Activated CD4-positive, alpha-beta memory T cell treated with anti-CD3 and anti-CD28 coated beads for 36 hours (primary cell): ENCODE data around the gene TBC1D5. TPM values are rescaled to one million over a fixed set of nuclear protein-coding genes. Genes with fewer than 3 reads are reported as not detected.
"Not testable (repeated sequence)": the region's sequence is repeated elsewhere in the genome, so short reads cannot be mapped to it uniquely, and the experiment has no call there.

Experiments used
- CTCF ChIA-PET: fragments of 350-600 bp; sonication (Branson Sonifier 250); formaldehyde crosslinking; loops from one replicate; lab custom pipeline; 2021; ENCODE audit warnings: antibody characterized with exemption, inconsistent platforms; lab: Charles Lee
- POLR2A ChIA-PET: fragments of 350-600 bp; sonication (Branson Sonifier 250); formaldehyde crosslinking; loops from one replicate; lab custom pipeline; 2021; ENCODE audit warnings: antibody characterized with exemption; lab: Charles Lee
- DNase-seq: peaks from one replicate; pipeline ENCODE4 v3.0.0-alpha.2; 2020
- H3K27ac Mint-ChIP-seq: one replicate; pipeline ENCODE4 v1.8.0; 2021; ENCODE audit warnings: mixed read lengths
- H3K27me3 Mint-ChIP-seq: one replicate; pipeline ENCODE4 v1.8.0; 2021; ENCODE audit warnings: mixed read lengths
- H3K36me3 Mint-ChIP-seq: one replicate; pipeline ENCODE4 v1.8.0; 2021; ENCODE audit warnings: mixed read lengths
- H3K4me1 Mint-ChIP-seq: one replicate; pipeline ENCODE4 v1.8.0; 2021; ENCODE audit warnings: low read depth, mixed read lengths
- H3K4me3 Mint-ChIP-seq: one replicate; pipeline ENCODE4 v1.8.0; 2021; ENCODE audit warnings: mild to moderate bottlenecking, mixed read lengths
- H3K9me3 Mint-ChIP-seq: one replicate; pipeline ENCODE4 v1.8.0; 2021; ENCODE audit warnings: mixed read lengths
- intact Hi-C: fragments of 100-400 bp; cut with micrococcal nuclease; formaldehyde crosslinking; loops from one replicate; pipeline ENCODE4 v1.15.1; 2023
- total RNA-seq, 2 experiments: library from RNA; stranded (reverse); gene quantifications; one replicate each; pipeline ENCODE4 v1.2.3, GENCODE V29; 2021

Gene TBC1D5
- total RNA-seq, 2 experiments from 2014 or later: 49.2 to 53.7 TPM

DNA sequence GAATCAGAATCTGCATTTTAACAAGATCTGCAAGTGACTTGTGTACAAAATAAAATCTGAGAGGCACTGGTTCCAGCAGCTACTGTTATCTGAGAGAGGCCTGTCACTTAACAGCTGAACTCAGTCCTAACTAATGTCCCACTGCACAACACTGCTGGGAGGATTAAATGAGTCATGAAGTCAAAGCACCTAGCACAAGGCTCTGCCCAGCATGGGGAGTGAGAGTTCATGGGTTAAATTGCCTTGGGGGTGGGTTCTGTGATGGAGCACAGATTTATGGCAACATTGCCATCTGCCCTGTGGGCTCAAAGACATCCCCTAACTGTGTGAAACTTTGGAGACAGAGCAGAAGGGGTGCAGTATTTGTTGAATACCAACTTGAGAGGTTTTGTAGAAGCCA lies 606.7 kb downstream of the TBC1D5 start:
- Mint-ChIP-seq H3K4me3 (no peak overlapping the region), H3K27me3 (no peaks in the 10 kb centered on the region), H3K4me1 (no peaks in the 10 kb centered on the region), H3K9me3 (peaks cover 5% of the 10 kb centered on the region), H3K36me3 (no peaks in the 10 kb centered on the region), H3K27ac (no peak overlapping the region)
- intact Hi-C loops: no loop called here
- no peak for DNase-seq
- ChIA-PET CTCF (interaction anchor here (0.6 kb wide), 1 partner anchor 295 kb away, joined by 4 read pairs; no protein-coding TSS in a partner anchor), POLR2A (no interaction called here)

DNA sequence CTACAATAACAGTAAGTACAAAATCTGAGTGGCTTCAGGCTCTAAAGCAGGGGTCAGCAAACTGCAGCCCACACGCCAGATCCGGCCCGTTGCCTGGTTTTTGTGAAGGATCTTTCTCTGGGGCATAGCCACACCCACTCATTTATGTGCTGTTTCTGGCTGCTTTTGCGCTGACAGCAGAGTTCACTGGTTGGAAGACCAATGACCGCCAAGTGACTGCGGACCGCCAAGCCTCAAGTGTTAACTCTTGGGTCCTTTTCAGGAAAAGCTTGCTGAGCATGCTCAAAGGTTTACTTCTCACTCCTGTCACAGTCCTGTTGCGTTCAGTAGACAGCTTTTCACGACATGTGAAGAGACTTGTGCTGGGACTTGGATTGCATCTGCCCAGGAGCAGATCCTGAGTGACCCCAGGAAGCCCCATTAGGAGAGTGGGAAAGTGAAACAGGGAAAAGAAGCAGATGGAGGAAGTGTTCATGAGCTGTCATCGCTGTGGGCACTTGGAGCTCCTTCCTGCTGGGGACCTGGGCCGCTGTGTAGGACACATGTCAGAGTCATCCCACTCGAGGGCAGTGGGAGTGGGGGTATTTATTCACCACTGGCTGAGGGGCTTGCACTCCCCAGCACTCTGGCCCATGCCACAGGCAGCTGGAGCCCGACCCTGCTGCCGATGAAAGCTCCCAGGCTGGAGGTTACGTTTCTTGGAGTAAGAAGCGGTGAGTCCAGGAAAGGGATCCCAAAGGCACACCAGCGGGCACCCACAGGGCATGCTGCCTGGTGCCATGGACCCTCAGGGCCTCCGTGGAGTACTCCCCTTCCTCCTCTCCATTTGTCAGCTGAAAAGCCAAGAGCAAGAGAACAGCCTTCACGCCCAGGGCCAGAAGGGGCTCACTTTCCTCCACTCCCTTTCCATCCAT lies 608.5 kb downstream of the TBC1D5 start:
- no peaks in the 10 kb centered on the region for H3K27me3 Mint-ChIP-seq
- no peak overlapping the region for H3K4me3 Mint-ChIP-seq
- no peak for DNase-seq
- no peak overlapping the region for H3K27ac Mint-ChIP-seq
- ChIA-PET CTCF (interaction anchor here (1.0 kb wide), 1 partner anchor 306 kb away, joined by 4 read pairs; no protein-coding TSS in a partner anchor), POLR2A (no interaction called here)
- H3K36me3 Mint-ChIP-seq: no peaks in the 10 kb centered on the region
- peaks cover 5% of the 10 kb centered on the region for H3K9me3 Mint-ChIP-seq
- H3K4me1 Mint-ChIP-seq: no peaks in the 10 kb centered on the region
- intact Hi-C loops: no loop called here

DNA sequence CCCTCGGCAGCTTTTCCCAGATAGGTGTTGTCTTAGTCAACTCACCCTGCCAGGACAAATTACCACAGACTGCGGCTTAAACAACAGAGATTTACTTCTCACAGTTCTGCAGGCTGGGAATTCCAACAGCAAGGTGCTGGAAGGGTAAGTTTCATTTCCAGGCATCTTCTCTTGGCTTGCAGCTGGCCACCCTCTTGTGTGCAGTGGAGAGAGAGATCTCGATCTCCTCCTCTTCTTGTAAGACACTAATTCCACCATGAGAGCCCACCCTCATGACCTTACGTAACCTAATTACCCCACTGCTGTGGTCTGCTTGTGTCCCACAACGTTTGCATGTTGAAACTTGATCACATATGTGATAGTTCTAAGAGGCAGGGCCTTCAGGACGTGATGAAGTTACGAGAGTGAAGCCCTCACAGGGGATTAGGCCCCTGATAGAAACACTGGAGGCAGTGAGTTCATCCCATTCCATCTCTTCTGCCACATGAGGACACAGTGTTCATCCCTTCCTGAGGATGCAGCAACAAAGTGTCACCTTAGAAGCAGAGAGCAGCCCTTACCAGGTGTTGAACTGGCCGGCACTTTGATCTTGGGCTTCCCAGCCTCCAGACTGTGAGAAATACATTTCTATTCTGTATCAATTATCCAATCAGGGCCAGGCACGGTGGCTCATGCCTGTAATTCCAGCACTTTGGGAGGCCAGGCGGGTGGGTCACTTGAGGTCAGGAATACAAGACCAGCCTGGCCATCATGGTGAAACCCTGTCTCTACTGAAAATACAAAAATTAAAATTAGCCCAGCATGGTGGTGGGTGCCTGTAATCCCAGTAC lies 609.9 kb downstream of the TBC1D5 start:
- Mint-ChIP-seq H3K9me3 (peaks cover 10% of the 10 kb centered on the region), H3K27me3 (no peaks in the 10 kb centered on the region), H3K4me1 (no peaks in the 10 kb centered on the region), H3K36me3 (peaks cover 2% of the 10 kb centered on the region), H3K4me3 (no peak overlapping the region), H3K27ac (no peak overlapping the region)
- ChIA-PET POLR2A (no interaction called here), CTCF (interaction anchor here (1.0 kb wide), 1 partner anchor 305 kb away, joined by 4 read pairs; no protein-coding TSS in a partner anchor)
- no peak for DNase-seq
- intact Hi-C loops: no loop called here

DNA sequence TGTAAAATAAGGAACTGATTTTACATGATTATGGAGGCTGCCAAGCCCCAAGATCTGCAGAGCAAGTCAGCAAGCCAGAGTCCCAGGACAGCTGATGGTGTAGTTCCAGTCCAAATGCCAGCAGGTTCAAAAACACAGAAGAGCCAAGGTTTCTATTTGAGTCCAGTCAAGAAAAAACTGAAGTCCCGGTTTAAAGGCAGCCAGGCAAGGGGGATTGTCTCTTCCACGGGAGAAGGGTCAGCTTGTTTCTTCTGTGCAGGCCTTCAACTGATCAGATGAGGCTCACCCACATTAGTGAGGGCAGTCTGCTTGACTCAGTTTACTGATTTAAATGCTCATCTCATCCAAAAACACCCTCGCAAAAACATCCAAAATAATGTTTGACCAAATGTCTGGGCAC lies 611.5 kb downstream of the TBC1D5 start:
- H3K27ac Mint-ChIP-seq: no peak overlapping the region
- H3K36me3 Mint-ChIP-seq: peaks cover 2% of the 10 kb centered on the region
- peaks cover 10% of the 10 kb centered on the region for H3K9me3 Mint-ChIP-seq
- H3K4me1 Mint-ChIP-seq: no peaks in the 10 kb centered on the region
- H3K27me3 Mint-ChIP-seq: no peaks in the 10 kb centered on the region
- intact Hi-C loops: no loop called here
- DNase-seq: no peak
- no peak overlapping the region for H3K4me3 Mint-ChIP-seq
- ChIA-PET CTCF (no interaction called here), POLR2A (no interaction called here)

DNA sequence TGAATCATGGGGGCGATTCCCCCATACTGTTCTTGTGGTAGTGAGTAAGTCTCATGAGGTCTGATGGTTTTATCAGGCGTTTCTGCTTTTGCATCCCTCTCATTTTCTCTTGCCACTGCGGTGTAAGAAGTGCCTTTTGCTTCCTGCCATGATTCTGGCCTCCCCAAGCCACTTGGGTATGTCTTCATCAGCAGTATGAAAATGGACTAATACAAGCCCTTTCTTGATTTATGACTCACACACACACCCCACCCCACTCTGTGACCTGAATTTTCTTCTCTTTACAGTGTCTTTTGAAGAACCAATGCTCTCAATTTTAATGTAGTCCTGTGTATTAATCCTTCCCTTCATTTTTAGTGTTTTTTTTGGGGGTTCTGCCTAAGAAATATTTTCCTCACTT lies 612.9 kb downstream of the TBC1D5 start:
- intact Hi-C loops: no loop called here
- peaks cover 2% of the 10 kb centered on the region for H3K36me3 Mint-ChIP-seq
- no peak overlapping the region for H3K4me3 Mint-ChIP-seq
- peaks cover 6% of the 10 kb centered on the region for H3K9me3 Mint-ChIP-seq
- H3K4me1 Mint-ChIP-seq: no peaks in the 10 kb centered on the region
- no peak overlapping the region for H3K27ac Mint-ChIP-seq
- POLR2A ChIA-PET: no interaction called here
- H3K27me3 Mint-ChIP-seq: no peaks in the 10 kb centered on the region
- CTCF ChIA-PET: no interaction called here
- DNase-seq: no peak

DNA sequence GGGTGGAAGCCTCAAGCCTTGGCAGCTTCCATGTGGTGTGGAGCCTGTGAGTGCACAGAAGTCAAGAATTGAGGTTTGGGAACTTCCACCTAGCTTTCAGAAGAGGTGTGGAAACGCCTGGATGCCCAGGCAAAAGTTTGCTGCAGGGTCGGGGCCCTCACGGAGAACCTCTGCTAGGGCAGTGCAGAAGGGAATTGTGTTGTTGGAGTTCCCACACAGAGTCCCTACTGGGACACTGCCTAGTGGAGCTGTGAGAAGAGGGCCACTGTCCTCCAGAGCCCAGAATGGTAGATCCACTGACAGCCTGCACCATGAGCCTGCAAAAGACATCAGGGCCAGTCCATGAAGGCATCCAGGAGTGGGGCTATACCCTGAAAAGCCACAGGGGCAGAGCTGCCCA lies 613.8 kb downstream of the TBC1D5 start:
- H3K4me3 Mint-ChIP-seq, H3K4me1 Mint-ChIP-seq, H3K36me3 Mint-ChIP-seq, H3K27me3 Mint-ChIP-seq, intact Hi-C loops, H3K9me3 Mint-ChIP-seq, CTCF ChIA-PET, H3K27ac Mint-ChIP-seq, DNase-seq, POLR2A ChIA-PET: not testable (repeated sequence)

DNA sequence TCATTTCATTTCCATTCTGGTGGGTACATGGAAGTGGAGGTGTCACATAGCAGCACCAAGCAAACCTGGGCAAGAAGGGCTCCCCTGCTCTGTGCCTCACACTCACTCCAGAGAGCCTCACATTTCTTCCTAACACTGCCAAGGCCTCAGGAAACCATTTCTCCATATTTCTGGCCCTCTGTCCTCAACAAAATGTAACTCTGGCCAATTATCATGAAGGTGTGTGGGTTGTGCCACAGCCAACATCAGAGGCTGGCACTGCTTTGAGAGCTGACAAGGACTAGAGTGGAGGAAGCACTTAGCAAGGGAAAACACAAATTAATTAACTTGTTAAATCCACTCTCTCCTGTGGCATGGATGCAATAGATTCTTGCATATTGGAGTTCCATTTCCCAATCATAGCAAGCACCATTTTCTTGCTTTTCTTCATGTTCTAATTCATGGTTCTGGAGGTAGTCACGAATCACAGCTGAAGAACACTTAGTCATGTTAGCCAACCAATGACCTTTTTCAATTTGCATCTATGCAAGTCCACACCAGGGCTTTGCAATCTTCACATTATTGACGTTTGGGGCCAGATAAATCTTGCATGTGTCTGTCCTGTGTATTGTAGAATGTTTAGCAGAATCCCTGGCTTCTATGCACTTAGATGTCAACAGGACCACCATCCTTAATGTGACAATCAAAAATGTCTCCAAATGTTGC lies 616.5 kb downstream of the TBC1D5 start:
- no peak overlapping the region for H3K4me3 Mint-ChIP-seq
- no peaks in the 10 kb centered on the region for H3K4me1 Mint-ChIP-seq
- no peak overlapping the region for H3K27ac Mint-ChIP-seq
- intact Hi-C loops: no loop called here
- DNase-seq: no peak
- ChIA-PET CTCF (no interaction called here), POLR2A (no interaction called here)
- peaks cover 6% of the 10 kb centered on the region for H3K9me3 Mint-ChIP-seq
- H3K36me3 Mint-ChIP-seq: peaks cover 2% of the 10 kb centered on the region
- H3K27me3 Mint-ChIP-seq: no peaks in the 10 kb centered on the region

DNA sequence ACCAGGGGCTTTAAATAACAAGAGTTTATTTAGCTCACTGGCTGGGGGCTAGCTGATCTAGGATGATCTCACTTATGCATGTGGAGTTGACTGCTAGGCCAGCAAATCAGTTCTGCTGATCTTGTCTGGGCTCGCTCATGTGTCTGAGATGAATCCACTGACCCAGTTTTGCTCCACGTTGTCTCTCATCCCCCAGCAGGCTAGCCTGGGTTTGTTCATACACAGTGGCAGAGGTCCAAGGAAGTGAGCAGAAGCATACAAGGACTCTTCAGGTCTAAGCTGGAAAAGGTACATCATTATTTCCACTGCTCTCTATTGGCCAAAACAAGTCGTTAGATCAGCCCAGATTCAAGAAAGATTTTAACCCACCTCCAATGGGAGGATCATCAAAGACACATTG lies 619.7 kb downstream of the TBC1D5 start:
- CTCF ChIA-PET: no interaction called here
- POLR2A ChIA-PET: no interaction called here
- Mint-ChIP-seq H3K4me3 (no peak overlapping the region), H3K36me3 (no peaks in the 10 kb centered on the region), H3K4me1 (no peaks in the 10 kb centered on the region), H3K27me3 (no peaks in the 10 kb centered on the region), H3K9me3 (no peaks in the 10 kb centered on the region), H3K27ac (no peak overlapping the region)
- intact Hi-C loops: no loop called here
- DNase-seq: no peak

DNA sequence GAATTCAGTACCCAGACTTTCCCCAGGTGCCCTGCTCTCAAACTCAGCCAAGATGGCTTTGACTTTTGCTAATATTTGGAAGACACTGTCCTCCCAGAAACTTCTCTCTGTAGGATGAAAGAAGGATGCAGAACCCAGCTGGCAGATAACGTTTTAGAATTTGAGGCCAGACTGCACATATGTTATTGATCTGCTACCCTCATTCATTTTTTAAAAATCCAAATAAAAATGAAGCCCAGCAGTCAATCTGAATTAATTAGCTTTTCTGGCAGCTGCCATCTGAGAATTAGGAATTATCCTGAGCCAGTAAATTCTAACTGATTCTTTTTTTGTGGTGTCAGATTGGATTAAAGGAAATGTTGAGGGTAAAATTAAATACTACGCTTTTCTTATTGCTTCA lies 621.1 kb downstream of the TBC1D5 start:
- Mint-ChIP-seq H3K36me3 (no peaks in the 10 kb centered on the region), H3K4me3 (no peak overlapping the region), H3K9me3 (no peaks in the 10 kb centered on the region), H3K27ac (no peak overlapping the region), H3K4me1 (no peaks in the 10 kb centered on the region), H3K27me3 (no peaks in the 10 kb centered on the region)
- ChIA-PET POLR2A (no interaction called here), CTCF (no interaction called here)
- no peak for DNase-seq
- intact Hi-C loops: no loop called here

DNA sequence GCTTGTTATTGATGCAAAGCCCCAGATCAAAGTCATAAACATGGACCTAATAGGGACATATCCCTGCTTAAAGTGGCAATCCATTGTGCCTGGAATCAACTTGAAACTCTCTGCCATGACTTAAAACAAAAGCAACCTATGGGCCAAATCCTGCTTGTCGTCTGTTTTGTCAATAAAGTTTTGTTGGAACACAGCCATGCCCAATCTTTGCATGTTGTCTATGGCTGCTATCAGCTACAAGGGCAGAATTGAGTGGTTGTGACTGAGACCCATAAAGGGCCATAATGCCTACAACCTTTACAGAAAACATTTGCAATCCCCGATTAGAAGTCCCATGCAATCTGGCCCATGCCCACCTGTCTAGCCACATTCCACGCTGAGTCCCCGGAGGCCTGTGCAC lies 622.3 kb downstream of the TBC1D5 start:
- ChIA-PET CTCF (no interaction called here), POLR2A (no interaction called here)
- intact Hi-C loops: no loop called here
- Mint-ChIP-seq H3K4me1 (no peaks in the 10 kb centered on the region), H3K36me3 (no peaks in the 10 kb centered on the region), H3K27me3 (no peaks in the 10 kb centered on the region), H3K9me3 (no peaks in the 10 kb centered on the region), H3K4me3 (no peak overlapping the region), H3K27ac (no peak overlapping the region)
- DNase-seq: no peak

DNA sequence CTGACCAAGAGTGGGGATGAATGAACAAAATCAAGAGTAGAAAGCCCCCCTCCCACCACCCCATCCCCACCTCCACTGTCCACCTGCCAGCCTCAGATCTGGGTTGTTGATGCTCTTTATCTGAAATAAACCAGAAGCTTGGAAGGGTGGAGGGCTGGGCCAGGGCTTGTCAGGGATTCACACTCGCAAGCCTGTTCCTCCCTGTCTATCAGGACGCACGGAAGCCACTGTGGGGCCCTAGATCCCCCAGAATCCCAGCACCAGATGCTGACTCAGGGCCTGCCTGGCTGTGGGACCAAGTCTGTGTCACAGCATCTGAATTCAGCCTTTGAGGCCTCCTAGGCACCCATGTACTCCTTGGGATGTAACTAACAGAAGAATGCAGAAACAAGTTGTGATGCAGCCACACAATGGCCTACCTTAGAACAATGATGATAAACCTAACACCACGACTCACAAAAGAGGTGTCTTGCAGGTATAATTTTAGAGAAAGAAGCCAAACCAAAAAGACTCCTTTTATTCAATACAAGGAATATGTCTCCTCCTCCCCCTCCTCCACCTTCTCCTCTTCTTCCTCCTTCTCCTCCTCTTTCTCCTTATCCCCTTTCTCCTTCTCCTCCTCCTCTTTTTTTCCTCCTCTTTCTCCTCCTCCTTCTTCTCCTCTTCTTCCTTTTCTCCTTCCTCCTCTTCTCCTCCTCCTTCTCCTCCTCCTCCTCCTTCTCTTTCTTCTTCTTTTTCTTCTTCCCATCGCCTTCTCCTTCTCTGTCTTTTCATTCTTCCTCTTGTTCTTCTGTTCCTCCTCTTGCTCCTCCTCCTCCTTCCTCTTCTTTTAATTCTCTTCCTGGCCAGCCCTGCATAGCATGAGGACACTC lies 623.0 kb downstream of the TBC1D5 start:
- no peaks in the 10 kb centered on the region for H3K36me3 Mint-ChIP-seq
- no peaks in the 10 kb centered on the region for H3K4me1 Mint-ChIP-seq
- CTCF ChIA-PET: no interaction called here
- H3K9me3 Mint-ChIP-seq: no peaks in the 10 kb centered on the region
- no peak overlapping the region for H3K4me3 Mint-ChIP-seq
- POLR2A ChIA-PET: no interaction called here
- intact Hi-C loops: no loop called here
- H3K27me3 Mint-ChIP-seq: no peaks in the 10 kb centered on the region
- no peak overlapping the region for H3K27ac Mint-ChIP-seq
- DNase-seq: no peak
